ENCODE measurements around the gene SMIM23.

DNA sequence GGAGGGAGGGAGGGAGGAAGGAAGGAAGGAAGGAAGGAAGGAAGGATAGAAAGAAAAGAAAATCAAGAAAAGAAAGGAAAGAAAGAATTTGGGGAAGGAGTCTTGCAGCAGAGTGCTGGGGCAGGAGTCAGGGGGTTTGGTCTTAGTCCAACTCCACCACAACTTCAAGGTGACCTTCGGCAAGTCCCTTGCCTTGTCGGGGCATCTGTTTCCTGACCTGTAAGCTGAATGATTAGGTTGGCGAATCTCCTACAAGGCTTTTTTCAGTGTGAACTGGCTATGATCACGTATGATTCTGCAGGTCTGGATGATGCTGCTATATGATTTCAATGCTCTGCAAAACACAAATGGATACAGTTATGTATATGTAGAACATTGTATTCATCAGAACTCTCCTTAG is 20.1 kb downstream of the SMIM23 start:
- TF ChIP-seq, protein P1, sequence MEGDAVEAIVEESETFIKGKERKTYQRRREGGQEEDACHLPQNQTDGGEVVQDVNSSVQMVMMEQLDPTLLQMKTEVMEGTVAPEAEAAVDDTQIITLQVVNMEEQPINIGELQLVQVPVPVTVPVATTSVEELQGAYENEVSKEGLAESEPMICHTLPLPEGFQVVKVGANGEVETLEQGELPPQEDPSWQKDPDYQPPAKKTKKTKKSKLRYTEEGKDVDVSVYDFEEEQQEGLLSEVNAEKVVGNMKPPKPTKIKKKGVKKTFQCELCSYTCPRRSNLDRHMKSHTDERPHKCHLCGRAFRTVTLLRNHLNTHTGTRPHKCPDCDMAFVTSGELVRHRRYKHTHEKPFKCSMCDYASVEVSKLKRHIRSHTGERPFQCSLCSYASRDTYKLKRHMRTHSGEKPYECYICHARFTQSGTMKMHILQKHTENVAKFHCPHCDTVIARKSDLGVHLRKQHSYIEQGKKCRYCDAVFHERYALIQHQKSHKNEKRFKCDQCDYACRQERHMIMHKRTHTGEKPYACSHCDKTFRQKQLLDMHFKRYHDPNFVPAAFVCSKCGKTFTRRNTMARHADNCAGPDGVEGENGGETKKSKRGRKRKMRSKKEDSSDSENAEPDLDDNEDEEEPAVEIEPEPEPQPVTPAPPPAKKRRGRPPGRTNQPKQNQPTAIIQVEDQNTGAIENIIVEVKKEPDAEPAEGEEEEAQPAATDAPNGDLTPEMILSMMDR (IDR thresholded peaks at IDR 0.05) = no peak
- no peak for TF ChIP-seq POLR2A (IDR thresholded peaks at IDR 0.05; ENCODE audit: low read depth)
